NCI-H526 (cell line): ENCODE results near the gene POLR1B.
"Not testable (repeated sequence)": the region's sequence is repeated elsewhere in the genome, so short reads cannot be mapped to it uniquely, and the experiment has no call there.

Source experiments
- DNase-seq, 2 experiments: peaks; one replicate each; lab custom pipeline; 2025; lab: John Stamatoyannopoulos, UW

POLR1B gene

GRCh38 chr2:112541315-112542122, 746 bp upstream of the POLR1B start:
- DNase-seq: peak; percentile 74 to 89

- peak in 1 of 2 experiments; percentile 40 for DNase-seq
These were observed 858 bp downstream of the POLR1B start for GRCh38 chr2:112542984-112543661.

- no peak for DNase-seq
These were observed 5.1 kb downstream of the POLR1B start for GRCh38 chr2:112547333-112547732.

GRCh38 chr2:112548980-112549379, 6.7 kb downstream of the POLR1B start:
- no peak for DNase-seq

- DNase-seq: no peak
These were observed 23.8 kb downstream of the POLR1B start for GRCh38 chr2:112566104-112566503.

- not testable (repeated sequence) for DNase-seq
These were observed 24.2 kb downstream of the POLR1B start for GRCh38 chr2:112566508-112566907.

GRCh38 chr2:112572005-112572404, 29.7 kb downstream of the POLR1B start:
- DNase-seq: no peak

GRCh38 chr2:112577756-112578155, 35.5 kb downstream of the POLR1B start:
- DNase-seq: no peak

GRCh38 chr2:112579241-112579640, 37.0 kb downstream of the POLR1B start:
- no peak for DNase-seq

GRCh38 chr2:112580084-112580483, 37.8 kb downstream of the POLR1B start:
- no peak for DNase-seq

GRCh38 chr2:112582314-112582746, 40.1 kb downstream of the POLR1B start:
- peak; percentile 11 to 77 for DNase-seq

- DNase-seq: peak; percentile 2 to 21
These were observed 41.4 kb downstream of the POLR1B start for GRCh38 chr2:112583497-112584133.

GRCh38 chr2:112584134-112584890, 42.0 kb downstream of the POLR1B start, which contains the start of gene CHCHD5:
Gene CHCHD5 (plus strand): TSS chr2:112584609. CDS start chr2:112584648, 39 bp downstream.
- peak; percentile 84 to 94 for DNase-seq

GRCh38 chr2:112584891-112585250, 42.6 kb downstream of the POLR1B start:
- no peak for DNase-seq

- no peak for DNase-seq
These were observed 43.1 kb downstream of the POLR1B start for GRCh38 chr2:112585400-112585799.

- no peak for DNase-seq
These were observed 43.7 kb downstream of the POLR1B start for GRCh38 chr2:112585873-112586464.

- no peak for DNase-seq
These were observed 46.4 kb downstream of the POLR1B start for GRCh38 chr2:112588611-112589045.

GRCh38 chr2:112591413-112591812, 49.1 kb downstream of the POLR1B start:
- DNase-seq: no peak

GRCh38 chr2:112593736-112594135, 51.5 kb downstream of the POLR1B start:
- DNase-seq: no peak

GRCh38 chr2:112597537-112598322, 55.5 kb downstream of the POLR1B start:
- DNase-seq: no peak

- no peak for DNase-seq
These were observed 58.4 kb downstream of the POLR1B start for GRCh38 chr2:112600634-112601033.
